PFSK-1 (cell line): ENCODE results near the gene UFM1.

Experiments
- FOXP2 ChIP-seq: optimal IDR thresholded peaks from 2 replicates; pipeline ENCODE3; 2011; ENCODE audit warnings: borderline replicate concordance, control low read depth, inconsistent platforms; ENCODE audit not compliant: insufficient read depth; ENCODE audit errors: extremely low read length, extremely low read depth
- POLR2AphosphoS5 ChIP-seq: IDR thresholded peaks from 2 replicates; pipeline ENCODE4 v1.6.1; 2012; ENCODE audit warnings: low read depth, mild to moderate bottlenecking, control low read depth, low read length, moderate library complexity
- SIN3A ChIP-seq: IDR thresholded peaks from 2 replicates; pipeline ENCODE4 v1.6.1; 2012; ENCODE audit warnings: mild to moderate bottlenecking, low read length, moderate library complexity, borderline replicate concordance; ENCODE audit not compliant: insufficient read depth
- TAF1 ChIP-seq: IDR thresholded peaks from 2 replicates; pipeline ENCODE4 v1.6.1; 2012; ENCODE audit warnings: low read length, control low read depth, borderline replicate concordance; ENCODE audit not compliant: insufficient read depth
- TF ChIP-seq, protein P1 (sequence below), 2 experiments: IDR thresholded peaks; 2 replicates each; pipeline versions ENCODE4 v1.6.1 to v1.8.0; 2011 to 2012; ENCODE audit warnings: low read depth in 2 of 2, low read length in 2 of 2, control low read depth in 1 of 2, inconsistent platforms in 1 of 2, mild to moderate bottlenecking in 1 of 2, moderate library complexity in 1 of 2; ENCODE audit not compliant: insufficient read depth in 1 of 2

UFM1 gene

DNA sequence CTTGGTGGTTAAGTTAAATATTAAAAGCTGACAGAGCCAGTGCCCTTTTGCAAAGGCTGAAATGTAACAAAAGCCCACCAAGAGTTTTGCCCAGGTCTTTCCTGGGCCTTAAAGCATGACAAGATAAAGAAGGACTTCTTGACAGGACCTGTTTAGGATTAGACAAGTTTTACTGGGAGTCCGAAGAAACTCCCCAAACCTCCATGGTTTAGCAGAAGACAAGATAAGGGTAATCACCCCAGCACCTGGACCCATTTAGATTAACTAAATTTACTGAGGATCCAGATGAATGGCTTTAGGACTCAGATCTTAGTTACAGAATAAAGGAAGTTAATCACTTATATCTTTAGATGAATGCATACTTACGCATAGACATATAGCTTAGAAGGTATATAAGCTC is 14.8 kb upstream of the UFM1 start:
- TF ChIP-seq FOXP2 (no peak), TAF1 (no peak), POLR2AphosphoS5 (no peak), SIN3A (no peak)
- TF ChIP-seq, protein P1, sequence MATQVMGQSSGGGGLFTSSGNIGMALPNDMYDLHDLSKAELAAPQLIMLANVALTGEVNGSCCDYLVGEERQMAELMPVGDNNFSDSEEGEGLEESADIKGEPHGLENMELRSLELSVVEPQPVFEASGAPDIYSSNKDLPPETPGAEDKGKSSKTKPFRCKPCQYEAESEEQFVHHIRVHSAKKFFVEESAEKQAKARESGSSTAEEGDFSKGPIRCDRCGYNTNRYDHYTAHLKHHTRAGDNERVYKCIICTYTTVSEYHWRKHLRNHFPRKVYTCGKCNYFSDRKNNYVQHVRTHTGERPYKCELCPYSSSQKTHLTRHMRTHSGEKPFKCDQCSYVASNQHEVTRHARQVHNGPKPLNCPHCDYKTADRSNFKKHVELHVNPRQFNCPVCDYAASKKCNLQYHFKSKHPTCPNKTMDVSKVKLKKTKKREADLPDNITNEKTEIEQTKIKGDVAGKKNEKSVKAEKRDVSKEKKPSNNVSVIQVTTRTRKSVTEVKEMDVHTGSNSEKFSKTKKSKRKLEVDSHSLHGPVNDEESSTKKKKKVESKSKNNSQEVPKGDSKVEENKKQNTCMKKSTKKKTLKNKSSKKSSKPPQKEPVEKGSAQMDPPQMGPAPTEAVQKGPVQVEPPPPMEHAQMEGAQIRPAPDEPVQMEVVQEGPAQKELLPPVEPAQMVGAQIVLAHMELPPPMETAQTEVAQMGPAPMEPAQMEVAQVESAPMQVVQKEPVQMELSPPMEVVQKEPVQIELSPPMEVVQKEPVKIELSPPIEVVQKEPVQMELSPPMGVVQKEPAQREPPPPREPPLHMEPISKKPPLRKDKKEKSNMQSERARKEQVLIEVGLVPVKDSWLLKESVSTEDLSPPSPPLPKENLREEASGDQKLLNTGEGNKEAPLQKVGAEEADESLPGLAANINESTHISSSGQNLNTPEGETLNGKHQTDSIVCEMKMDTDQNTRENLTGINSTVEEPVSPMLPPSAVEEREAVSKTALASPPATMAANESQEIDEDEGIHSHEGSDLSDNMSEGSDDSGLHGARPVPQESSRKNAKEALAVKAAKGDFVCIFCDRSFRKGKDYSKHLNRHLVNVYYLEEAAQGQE (IDR thresholded peaks at IDR 0.05; ENCODE audit: insufficient read depth in 1 of 2, low read depth in 2 of 2, low read length in 2 of 2): no peak

DNA sequence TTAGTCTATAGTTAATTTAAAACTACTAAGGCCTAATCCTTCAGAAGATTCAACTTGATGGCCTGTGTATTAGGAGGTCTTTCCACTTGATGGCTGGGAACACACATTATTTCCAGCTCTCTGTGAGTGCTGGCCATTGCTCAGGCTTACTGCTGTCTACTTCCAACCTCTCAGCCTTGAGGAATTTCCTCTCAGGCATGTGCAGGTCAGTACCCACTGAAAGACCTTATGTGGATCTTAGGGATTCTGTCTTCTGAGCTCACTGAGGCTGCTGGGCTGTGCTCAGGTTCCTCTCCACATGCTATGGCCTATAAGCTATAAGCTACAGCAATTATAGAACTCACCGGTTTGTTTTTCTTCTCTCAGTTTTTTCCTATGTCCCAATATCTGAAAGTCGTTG is 11.6 kb upstream of the UFM1 start:
- TF ChIP-seq SIN3A (no peak), FOXP2 (no peak), TAF1 (no peak), POLR2AphosphoS5 (no peak)
- TF ChIP-seq, protein P1 (IDR thresholded peaks at IDR 0.05; ENCODE audit: insufficient read depth in 1 of 2, low read depth in 2 of 2, low read length in 2 of 2): no peak

DNA sequence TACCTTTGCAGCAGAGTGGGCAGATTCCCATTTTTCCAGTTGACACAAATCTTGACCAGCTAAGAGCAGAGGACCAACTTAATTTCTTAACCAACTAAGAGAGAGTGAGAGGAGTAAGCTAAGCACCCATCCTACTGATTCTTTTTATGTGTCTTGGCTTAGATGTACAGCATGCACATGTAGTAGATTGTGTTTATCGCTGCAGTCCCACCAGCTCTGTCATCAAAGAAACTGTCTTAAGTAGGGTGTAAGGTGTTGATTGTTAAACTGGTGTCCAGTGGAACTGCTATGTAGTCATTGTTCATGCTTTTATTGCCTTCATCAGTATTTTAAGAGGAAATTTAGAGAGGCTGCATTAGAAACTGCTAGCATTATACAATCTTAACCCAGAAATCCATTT is 9.0 kb upstream of the UFM1 start:
- no peak for TF ChIP-seq POLR2AphosphoS5
- no peak for TF ChIP-seq FOXP2
- TF ChIP-seq SIN3A: no peak
- TF ChIP-seq TAF1: no peak
- TF ChIP-seq, protein P1 (IDR thresholded peaks at IDR 0.05; ENCODE audit: insufficient read depth in 1 of 2, low read depth in 2 of 2, low read length in 2 of 2): no peak

DNA sequence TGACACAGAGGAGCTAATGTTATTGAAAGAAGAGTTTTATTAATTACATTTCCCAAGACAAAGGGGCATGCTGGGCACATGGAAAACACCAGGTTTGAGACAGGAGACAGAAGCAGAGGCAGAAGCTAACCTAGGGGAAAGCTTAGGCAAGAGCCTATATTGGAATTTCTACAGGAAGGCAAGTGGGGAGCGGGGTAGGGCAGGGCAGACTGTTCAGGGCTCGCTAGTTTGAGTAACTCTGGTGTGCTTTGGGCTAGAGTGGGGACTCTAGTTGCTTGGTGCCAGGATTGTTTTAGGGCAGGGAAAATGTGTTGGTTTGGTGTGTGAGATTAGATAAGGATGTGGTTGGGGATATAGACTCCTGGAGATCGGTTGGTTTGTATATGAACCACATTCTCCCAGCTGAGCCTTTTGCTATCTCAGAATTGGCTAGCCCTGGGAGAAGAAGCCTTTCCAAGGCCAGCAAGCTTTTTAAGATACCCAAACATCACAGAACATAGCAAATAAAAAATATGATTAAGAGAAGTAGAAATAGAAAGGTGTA is 8.4 kb upstream of the UFM1 start:
- no peak for TF ChIP-seq TAF1

DNA sequence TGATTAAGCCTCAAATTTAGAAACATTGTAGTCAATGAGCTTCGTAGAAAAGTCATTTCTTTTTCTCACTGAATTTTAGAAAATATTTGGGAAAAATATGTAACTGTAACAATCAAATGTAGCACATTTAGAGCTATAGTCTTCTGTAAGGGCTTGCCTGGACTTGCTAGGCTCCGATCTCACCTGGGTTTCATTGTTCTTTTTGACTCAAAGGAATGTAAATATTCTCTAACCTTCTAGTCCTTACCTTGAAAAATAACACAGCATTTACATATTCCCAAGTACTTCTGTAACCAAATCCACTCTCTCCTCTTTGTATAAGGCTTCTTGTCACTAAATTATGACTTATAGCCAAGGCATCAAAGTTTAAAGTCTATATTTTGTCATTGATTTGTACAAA is 2.9 kb upstream of the UFM1 start:
- TF ChIP-seq, protein P1 (IDR thresholded peaks at IDR 0.05; ENCODE audit: insufficient read depth in 1 of 2, low read depth in 2 of 2, low read length in 2 of 2): no peak

DNA sequence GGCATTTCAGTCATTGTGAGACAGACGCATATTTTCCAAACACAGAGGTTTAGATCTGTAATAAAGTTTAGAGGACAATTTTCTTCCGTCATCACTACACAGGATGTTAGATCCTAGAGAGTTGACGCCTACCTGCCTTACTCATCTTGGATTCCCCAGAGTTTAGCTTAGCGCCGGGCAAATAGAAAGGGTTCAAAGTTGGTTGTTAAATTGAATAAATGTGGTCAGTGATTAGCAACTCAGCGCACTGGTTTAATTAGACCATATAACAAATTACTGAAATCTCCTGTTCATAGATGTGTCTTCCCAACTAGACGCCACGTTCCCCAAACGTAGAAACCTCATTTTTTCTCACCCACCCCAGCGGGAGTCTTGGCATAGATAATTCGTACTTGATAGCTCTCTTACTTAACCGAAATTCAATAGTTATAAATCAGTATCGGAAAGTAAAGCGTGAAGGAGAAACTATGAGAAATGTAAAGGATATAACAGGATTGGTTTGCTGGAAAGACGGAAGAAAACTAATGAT is 726 bp upstream of the UFM1 start:
- TF ChIP-seq TAF1 (no peak), POLR2AphosphoS5 (no peak), SIN3A (no peak), FOXP2 (no peak)
- TF ChIP-seq, protein P1 (IDR thresholded peaks at IDR 0.05; ENCODE audit: insufficient read depth in 1 of 2, low read depth in 2 of 2, low read length in 2 of 2): no peak
